ENCODE results near the gene AQP12B.
"Not testable (repeated sequence)": the region's sequence is repeated elsewhere in the genome, so short reads cannot be mapped to it uniquely, and the experiment has no call there.

AQP12B gene

DNA sequence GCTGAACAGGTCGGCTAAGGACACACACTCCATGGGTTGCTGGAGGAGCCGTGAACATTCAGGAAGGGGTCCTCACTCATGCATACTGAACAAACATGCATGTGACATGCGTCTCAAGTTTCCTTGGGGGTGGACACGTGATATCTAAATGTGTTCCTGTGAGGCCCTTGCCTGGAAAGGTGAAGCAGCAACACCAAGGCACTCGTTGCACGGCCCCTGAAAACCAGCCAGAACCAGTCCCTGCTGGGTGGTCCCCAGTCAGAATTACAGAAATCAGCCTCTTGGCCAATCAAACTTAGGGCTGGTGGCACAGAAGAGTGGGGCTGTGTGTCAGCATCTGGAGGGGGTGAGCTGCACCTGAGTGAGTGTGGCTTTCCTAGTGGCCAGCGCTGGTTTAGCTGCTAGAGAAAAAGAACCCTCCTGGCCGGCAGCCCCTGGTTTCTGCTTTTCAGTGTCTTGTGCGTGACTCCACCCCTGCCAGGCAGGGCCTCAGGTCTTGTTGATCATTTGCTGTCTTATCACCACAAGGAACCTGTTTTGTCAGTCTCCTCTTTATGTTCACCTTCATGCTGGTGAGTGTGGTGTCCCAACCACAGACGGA, 3.2 kb upstream of the AQP12B start:
- no peaks in the 10 kb centered on the region for H3K9me3 ChIP-seq (ENCODE audit: control insufficient read depth, insufficient read depth, low read length)
- no peaks in the 10 kb centered on the region for H3K36me3 ChIP-seq (ENCODE audit: control insufficient read depth, insufficient read depth, low read length)
- H3K27me3 ChIP-seq (ENCODE audit: control insufficient read depth, insufficient read depth, low read length), result no peaks in the 10 kb centered on the region
- H3K9ac ChIP-seq (ENCODE audit: low read depth, low read length), result no peak overlapping the region
- no peaks in the 10 kb centered on the region for H3K4me1 ChIP-seq (ENCODE audit: control insufficient read depth, insufficient read depth, low read length)
- no peak overlapping the region for H3K4me3 ChIP-seq (ENCODE audit: low read depth, low read length)

DNA sequence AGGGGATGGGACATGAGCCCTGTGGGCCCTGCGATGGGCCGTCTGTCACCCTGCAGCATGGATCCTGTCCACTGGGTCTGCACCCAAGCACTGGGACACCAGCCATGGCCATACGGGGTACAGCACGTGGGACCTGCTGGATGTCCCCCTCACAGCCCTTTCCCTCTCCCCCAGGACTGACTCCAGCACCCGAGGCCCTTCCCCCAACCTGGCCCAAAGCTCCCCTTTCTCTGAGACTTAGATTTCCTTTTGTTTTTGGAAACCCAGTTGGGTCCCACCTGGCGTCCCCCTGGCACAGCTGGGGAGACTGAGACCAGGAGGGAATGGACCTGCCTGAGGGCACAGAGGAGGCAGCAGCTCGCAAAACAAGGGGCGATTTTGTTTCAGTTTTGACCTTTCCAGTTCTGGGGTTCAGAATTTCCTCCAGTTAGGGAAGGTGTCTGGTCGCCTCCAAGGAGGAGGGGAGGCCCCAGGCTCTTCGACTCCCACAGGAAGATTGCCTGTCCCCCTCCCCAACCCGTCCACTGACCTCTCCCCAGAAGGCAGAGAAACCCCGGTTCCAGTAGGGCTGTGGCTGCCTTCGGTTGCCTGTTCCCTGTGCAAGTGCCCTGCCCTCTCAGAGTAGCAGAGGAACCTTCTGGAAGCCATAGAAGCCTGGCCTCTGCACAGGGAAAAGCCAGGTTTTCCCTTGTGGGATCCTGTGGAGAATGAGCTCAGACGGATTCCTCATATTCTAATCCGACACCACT, 1.5 kb upstream of the AQP12B start:
- H3K9me3 ChIP-seq (ENCODE audit: control insufficient read depth, insufficient read depth, low read length); H3K4me3 ChIP-seq (ENCODE audit: low read depth, low read length); H3K36me3 ChIP-seq (ENCODE audit: control insufficient read depth, insufficient read depth, low read length); H3K9ac ChIP-seq (ENCODE audit: low read depth, low read length); H3K27me3 ChIP-seq (ENCODE audit: control insufficient read depth, insufficient read depth, low read length); H3K4me1 ChIP-seq (ENCODE audit: control insufficient read depth, insufficient read depth, low read length): not testable (repeated sequence)

DNA sequence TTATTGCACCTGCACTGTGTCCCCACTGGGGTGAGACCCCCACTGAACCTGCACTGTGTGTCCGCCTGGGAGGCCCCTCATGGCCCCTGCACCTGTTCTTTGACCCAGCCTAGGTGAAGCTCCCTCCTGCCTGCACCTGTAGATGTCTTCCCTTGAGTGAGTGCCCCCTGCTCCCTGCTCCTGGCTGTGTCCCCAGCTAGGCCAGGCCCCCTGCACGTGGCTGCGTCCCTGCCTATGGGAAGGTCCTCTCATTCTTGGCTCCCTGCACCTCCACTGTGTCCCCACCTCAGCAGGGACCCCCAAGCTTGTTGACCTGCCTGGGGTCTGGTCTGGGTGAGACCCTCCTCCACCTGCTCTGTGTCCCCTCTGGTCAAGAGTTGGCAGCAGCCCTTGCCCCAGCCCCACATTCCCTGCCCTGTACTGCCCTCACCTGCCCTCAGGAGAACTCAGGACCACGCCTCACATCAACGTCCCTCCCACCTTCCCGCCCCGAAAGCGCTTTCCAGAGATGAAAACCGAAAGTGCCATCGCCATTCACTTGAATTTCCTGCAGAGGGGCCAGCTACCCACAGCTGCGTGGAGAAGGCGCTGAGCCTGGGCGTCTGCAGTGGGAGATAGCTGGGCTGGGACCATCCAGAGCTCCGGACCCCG, 769 bp upstream of the AQP12B start:
- not testable (repeated sequence) for H3K4me1 ChIP-seq (ENCODE audit: control insufficient read depth, insufficient read depth, low read length); H3K9ac ChIP-seq (ENCODE audit: low read depth, low read length); H3K4me3 ChIP-seq (ENCODE audit: low read depth, low read length); H3K36me3 ChIP-seq (ENCODE audit: control insufficient read depth, insufficient read depth, low read length); H3K9me3 ChIP-seq (ENCODE audit: control insufficient read depth, insufficient read depth, low read length); H3K27me3 ChIP-seq (ENCODE audit: control insufficient read depth, insufficient read depth, low read length)

DNA sequence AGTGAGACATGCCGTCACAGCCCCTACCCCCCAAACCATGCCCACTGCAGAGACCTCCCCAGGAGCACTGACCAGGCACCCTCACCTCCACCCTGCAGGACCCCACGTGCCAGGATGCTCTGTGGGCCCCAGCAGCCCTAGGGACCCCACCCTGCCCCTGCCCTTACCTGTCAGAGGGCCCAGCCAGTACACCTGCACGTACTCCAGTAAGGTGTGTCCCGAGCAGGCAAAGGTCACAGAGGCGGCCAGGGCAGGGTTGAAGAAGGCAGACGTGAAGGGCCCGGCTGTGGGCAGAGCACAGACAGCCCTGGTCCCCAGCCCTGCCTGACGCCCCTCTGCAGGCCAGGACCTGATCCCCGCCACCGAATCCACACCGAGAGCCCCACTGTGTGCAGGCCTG, 2.5 kb downstream of the AQP12B start:
- not testable (repeated sequence) for H3K36me3 ChIP-seq (ENCODE audit: control insufficient read depth, insufficient read depth, low read length); H3K9me3 ChIP-seq (ENCODE audit: control insufficient read depth, insufficient read depth, low read length); H3K4me1 ChIP-seq (ENCODE audit: control insufficient read depth, insufficient read depth, low read length); H3K27me3 ChIP-seq (ENCODE audit: control insufficient read depth, insufficient read depth, low read length); H3K4me3 ChIP-seq (ENCODE audit: low read depth, low read length); H3K9ac ChIP-seq (ENCODE audit: low read depth, low read length)

DNA sequence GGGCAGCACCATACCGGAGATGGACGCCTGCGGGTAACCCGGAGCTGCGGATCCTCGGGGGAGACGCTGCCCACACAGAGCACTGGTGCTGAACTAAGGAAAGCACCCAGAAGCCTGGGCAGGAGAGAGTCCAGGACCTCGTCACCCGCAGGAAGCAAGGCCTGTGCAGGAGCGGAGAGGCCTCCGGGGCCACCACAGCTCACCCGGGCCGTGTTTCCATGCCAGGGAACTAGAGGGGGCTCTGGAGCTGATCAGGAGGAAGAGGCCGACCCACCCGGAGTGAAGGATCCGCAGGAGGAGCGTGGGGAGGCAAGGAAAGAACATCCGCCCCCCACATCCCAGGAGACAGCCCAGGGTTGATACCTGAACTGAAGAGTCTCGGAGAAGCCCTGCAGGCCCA, 3.8 kb downstream of the AQP12B start:
- not testable (repeated sequence) for H3K4me3 ChIP-seq (ENCODE audit: low read depth, low read length); H3K4me1 ChIP-seq (ENCODE audit: control insufficient read depth, insufficient read depth, low read length); H3K9me3 ChIP-seq (ENCODE audit: control insufficient read depth, insufficient read depth, low read length); H3K36me3 ChIP-seq (ENCODE audit: control insufficient read depth, insufficient read depth, low read length); H3K27me3 ChIP-seq (ENCODE audit: control insufficient read depth, insufficient read depth, low read length); H3K9ac ChIP-seq (ENCODE audit: low read depth, low read length)

DNA sequence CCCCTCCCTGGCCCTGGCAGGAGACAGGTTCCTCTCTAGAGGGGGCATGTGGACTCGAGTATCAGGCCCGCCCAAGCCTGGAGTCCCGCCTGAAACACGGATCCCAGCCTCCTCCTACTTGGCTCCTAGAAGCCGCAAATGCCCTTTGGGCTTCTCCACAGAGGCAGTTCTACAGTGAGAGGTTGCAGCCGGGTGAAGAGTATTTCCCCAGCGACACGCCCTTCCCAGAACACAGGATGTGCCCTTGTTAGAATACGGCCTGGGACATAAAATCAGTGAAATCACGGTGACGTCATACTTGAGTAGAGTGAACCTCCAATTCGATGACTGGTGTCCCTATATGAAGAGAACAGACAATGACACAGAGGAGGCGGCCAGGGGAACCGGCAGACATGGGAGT, 4.6 kb downstream of the AQP12B start:
- not testable (repeated sequence) for H3K9me3 ChIP-seq (ENCODE audit: control insufficient read depth, insufficient read depth, low read length); H3K27me3 ChIP-seq (ENCODE audit: control insufficient read depth, insufficient read depth, low read length); H3K4me3 ChIP-seq (ENCODE audit: low read depth, low read length); H3K36me3 ChIP-seq (ENCODE audit: control insufficient read depth, insufficient read depth, low read length); H3K4me1 ChIP-seq (ENCODE audit: control insufficient read depth, insufficient read depth, low read length); H3K9ac ChIP-seq (ENCODE audit: low read depth, low read length)

DNA sequence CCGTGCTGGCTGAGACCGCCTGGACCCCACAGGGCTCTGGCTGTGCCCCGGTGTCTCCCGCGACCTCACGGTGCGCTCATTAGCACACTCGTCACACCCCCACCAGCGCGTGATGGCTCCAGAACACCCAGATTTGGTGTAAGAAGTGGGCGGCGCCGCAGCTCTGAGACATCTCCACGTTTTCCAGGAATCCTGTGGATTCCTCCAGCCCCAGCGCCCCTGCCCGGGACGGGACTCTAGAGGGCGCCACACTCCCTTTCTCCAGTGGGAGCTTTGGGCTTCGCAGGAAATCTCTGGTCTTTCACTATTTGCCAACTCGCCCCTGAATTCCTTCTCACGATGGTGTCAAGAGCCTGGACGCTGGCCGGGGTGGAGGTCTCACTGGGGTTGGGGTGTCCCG, 7.3 kb downstream of the AQP12B start:
- not testable (repeated sequence) for H3K36me3 ChIP-seq (ENCODE audit: control insufficient read depth, insufficient read depth, low read length); H3K4me1 ChIP-seq (ENCODE audit: control insufficient read depth, insufficient read depth, low read length); H3K9me3 ChIP-seq (ENCODE audit: control insufficient read depth, insufficient read depth, low read length)

DNA sequence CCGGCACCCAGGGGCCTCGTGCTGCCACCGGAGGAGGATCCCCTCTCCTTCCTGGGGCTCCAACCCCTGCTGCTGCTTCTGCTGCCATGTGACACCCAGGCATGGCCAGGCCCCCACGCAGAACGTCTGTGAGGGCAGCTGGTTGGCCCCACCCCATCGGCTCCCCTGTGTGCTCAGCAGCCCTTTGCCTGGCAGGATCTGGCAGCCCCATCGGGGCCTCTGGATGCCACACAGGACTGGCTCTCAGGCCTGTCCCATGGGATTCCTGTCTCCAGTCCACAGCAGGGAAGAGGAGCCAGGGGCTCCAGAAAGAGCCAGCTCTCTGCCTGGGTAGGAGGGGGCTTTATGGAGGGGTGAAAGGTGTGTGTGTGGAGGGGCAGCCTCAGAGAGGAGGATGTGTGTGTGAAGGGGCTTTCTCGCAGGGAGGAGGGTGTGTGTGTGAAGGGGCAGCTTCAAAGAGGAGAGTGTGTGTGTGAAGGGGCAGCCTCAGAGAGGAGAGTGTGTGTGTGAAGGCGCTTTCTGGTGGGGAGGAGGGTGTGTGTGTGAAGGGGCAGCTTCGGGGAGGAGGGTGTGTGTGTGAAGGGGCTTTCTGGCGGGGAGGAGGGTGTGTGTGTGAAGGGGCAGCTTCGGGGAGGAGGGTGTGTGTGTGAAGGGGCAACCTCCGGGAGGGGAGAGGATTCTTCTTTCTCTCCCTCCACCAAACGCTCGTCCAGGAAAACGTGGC, 8.1 kb downstream of the AQP12B start:
- not testable (repeated sequence) for H3K36me3 ChIP-seq (ENCODE audit: control insufficient read depth, insufficient read depth, low read length); H3K4me1 ChIP-seq (ENCODE audit: control insufficient read depth, insufficient read depth, low read length); H3K9ac ChIP-seq (ENCODE audit: low read depth, low read length); H3K4me3 ChIP-seq (ENCODE audit: low read depth, low read length); H3K9me3 ChIP-seq (ENCODE audit: control insufficient read depth, insufficient read depth, low read length); H3K27me3 ChIP-seq (ENCODE audit: control insufficient read depth, insufficient read depth, low read length)

More for the DNA sequence above, 7.3 kb downstream of the AQP12B start:
- H3K4me3 ChIP-seq (ENCODE audit: low read depth, low read length); H3K9ac ChIP-seq (ENCODE audit: low read depth, low read length); H3K27me3 ChIP-seq (ENCODE audit: control insufficient read depth, insufficient read depth, low read length): not testable (repeated sequence)

DNA sequence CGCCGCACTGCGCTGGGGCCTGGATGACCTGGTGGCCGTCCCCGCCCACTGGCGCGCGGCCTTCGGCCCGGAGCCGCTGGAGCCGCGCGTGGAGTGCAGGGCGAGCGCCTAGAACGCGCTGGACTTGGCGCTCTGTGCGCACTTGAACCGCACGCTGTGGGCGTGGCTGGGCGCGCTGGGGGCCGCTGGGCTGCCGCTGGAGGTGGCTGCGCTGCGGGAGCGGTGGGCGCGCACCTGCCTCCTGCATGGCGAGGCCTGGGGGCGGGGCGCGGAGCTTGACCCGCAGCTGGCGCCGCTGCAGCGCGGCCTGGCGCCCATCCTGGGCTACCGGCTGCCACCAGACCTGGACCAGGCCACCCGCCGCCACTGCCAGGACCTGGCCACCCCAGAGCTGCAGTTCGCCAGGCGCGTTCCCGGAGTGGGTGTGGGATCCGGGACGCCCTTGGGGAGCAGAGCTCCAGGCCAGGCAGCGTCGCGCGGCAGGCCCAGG, 9.9 kb downstream of the AQP12B start:
- Histone ChIP-seq H3K27me3 (ENCODE audit: control insufficient read depth, insufficient read depth, low read length) (peaks cover 2% of the 10 kb centered on the region), H3K4me3 (ENCODE audit: low read depth, low read length) (no peak overlapping the region), H3K9me3 (ENCODE audit: control insufficient read depth, insufficient read depth, low read length) (no peaks in the 10 kb centered on the region), H3K36me3 (ENCODE audit: control insufficient read depth, insufficient read depth, low read length) (no peaks in the 10 kb centered on the region), H3K9ac (ENCODE audit: low read depth, low read length) (no peak overlapping the region), H3K4me1 (ENCODE audit: control insufficient read depth, insufficient read depth, low read length) (no peaks in the 10 kb centered on the region)

DNA sequence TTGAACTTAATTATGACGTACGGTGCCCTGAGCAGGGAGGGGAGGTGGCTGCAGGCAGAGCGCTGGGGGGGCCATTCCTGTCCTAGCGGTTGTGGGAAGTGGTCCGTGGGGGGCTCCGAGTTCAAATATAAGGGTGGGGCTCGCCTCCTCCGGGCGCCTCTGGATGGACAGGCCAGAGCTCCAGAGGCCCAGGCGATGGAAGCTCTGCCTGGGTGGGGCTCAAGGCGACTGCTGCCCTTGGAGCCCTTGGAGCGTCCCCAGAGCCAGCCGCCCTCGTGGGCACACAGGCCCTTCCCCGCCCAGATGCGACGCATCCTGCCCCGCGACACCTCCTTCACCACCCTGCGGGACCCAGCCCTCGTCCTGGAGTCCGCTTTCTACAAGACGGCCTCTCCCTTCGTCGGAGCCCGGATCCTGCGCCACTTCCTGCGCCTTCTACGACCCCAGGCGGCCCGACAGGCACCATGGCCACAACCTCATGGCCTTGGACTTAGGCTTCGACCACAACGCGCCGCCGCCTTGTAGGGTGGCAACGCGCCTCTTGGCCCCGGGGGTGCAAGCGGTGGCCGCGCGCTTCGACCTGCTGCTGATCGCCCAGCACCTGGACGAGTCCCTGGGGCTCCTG, 10.5 kb downstream of the AQP12B start:
- Histone ChIP-seq H3K9me3 (ENCODE audit: control insufficient read depth, insufficient read depth, low read length) (no peaks in the 10 kb centered on the region), H3K4me1 (ENCODE audit: control insufficient read depth, insufficient read depth, low read length) (no peaks in the 10 kb centered on the region), H3K36me3 (ENCODE audit: control insufficient read depth, insufficient read depth, low read length) (no peaks in the 10 kb centered on the region), H3K27me3 (ENCODE audit: control insufficient read depth, insufficient read depth, low read length) (peaks cover 2% of the 10 kb centered on the region), H3K9ac (ENCODE audit: low read depth, low read length) (no peak overlapping the region), H3K4me3 (ENCODE audit: low read depth, low read length) (no peak overlapping the region)

DNA sequence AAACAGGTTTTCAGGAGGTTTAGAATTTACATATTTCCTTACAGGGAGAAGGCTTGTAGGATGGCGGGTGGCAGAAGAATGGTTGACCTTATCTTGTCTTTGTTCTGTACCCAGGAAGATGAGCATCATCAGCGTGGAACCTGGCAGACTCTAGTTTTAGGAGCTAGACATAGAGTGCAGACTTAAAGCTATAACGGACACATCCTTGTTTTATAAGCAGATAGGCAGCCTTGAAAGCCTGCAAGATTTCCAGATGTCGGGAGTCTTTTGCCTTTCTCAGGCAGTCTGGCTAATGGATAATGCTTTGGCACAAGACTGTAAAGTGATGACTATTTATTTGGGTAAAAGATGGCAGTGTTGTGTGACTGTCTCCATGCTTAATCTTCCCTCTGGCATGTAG, 11.7 kb downstream of the AQP12B start:
- H3K4me3 ChIP-seq (ENCODE audit: low read depth, low read length), result no peak overlapping the region
- peaks cover 2% of the 10 kb centered on the region for H3K27me3 ChIP-seq (ENCODE audit: control insufficient read depth, insufficient read depth, low read length)
- H3K9ac ChIP-seq (ENCODE audit: low read depth, low read length), result no peak overlapping the region
- H3K9me3 ChIP-seq (ENCODE audit: control insufficient read depth, insufficient read depth, low read length), result no peaks in the 10 kb centered on the region
- H3K4me1 ChIP-seq (ENCODE audit: control insufficient read depth, insufficient read depth, low read length), result no peaks in the 10 kb centered on the region
- H3K36me3 ChIP-seq (ENCODE audit: control insufficient read depth, insufficient read depth, low read length), result no peaks in the 10 kb centered on the region

All from iPS-15b (cell line).